Esophagus squamous epithelium (tissue), 5 donors: Measurements from ENCODE around the gene ANK2. TPM values are rescaled to one million over a fixed set of nuclear protein-coding genes. Genes with fewer than 3 reads are reported as not detected.

Experiments used
- DNase-seq: peaks from one replicate; lab custom pipeline; 2025; lab: John Stamatoyannopoulos, UW
- H3K27ac ChIP-seq, 4 donors: fragments of 200-600 bp; sonication (generic); one replicate each; pipeline ENCODE4 v1.5.1; 2016 to 2019; ENCODE audit warnings: mild to moderate bottlenecking in 1 of 4
- H3K27me3 ChIP-seq, 4 donors: fragments of 200-600 bp; sonication (generic); 1 replicate in 3 of 4; 2 replicates in 1 of 4; pipeline versions ENCODE4 v1.5.1 to v1.6.0; 2017 to 2021; ENCODE audit warnings: antibody characterized with exemption in 1 of 4
- H3K36me3 ChIP-seq, 3 donors: fragments of 200-600 bp; sonication (generic); one replicate each; pipeline ENCODE4 v1.5.1; 2016 to 2019
- H3K4me1 ChIP-seq, 3 donors: fragments of 200-600 bp; sonication (generic); one replicate each; pipeline ENCODE4 v1.5.1; 2017 to 2019
- H3K4me3 ChIP-seq, 4 donors: fragments of 200-600 bp; sonication (generic); 1 replicate in 3 of 4; 2 replicates in 1 of 4; pipeline ENCODE4 v1.5.1; 2016 to 2019; ENCODE audit warnings: mild to moderate bottlenecking in 2 of 4, moderate library complexity in 1 of 4
- H3K9me3 ChIP-seq, 3 donors: fragments of 200-600 bp; sonication (generic); one replicate each; pipeline ENCODE4 v1.5.1; 2016 to 2019
- CTCF ChIP-seq, 6 experiments: fragments of 450-650 bp in 4 of 6; fragments of 200-600 bp in 2 of 6; sonication (generic) in 2 of 6; IDR thresholded peaks; one replicate each; pipeline ENCODE4 v1.5.1; 2016 to 2019; ENCODE audit warnings: antibody characterized with exemption in 6 of 6, mild to moderate bottlenecking in 4 of 6, moderate library complexity in 4 of 6
- POLR2A ChIP-seq, 4 donors: fragments of 450-650 bp; IDR thresholded peaks; one replicate each; pipeline ENCODE4 v1.6.1; 2017; ENCODE audit warnings: antibody characterized with exemption in 4 of 4, mild to moderate bottlenecking in 4 of 4, moderate library complexity in 3 of 4
- WGBS, 2 donors: methylation state at CpG; one replicate each; pipeline ENCODE4 v1.1.5; 2018; 5-methylcytosine and 5-hydroxymethylcytosine counted together
- intact Hi-C: fragments of 100-400 bp; cut with DNase I; formaldehyde crosslinking; loops from one replicate; pipeline ENCODE4 v1.15.0; 2022
- total RNA-seq, 4 donors: library from RNA; depleted of rRNA; stranded (reverse); fragments of >200 nt; gene quantifications; one replicate each; pipeline ENCODE4 v1.1.0, GENCODE V29; 2016
- donor health status: DM: yes; HTN: yes; CAD: no.

Gene ANK2
- total RNA-seq, 4 donors from 2014 or later, result 1.4 to 20.8 (median 9.6) TPM

GRCh38 chr4:113013751-113014150 lies 35.7 kb upstream of the ANK2 start:
- 39 to 42% methylated on average over 1 of the region's 1 CpG for WGBS, 2 donors
- no peak overlapping the region for H3K4me3 ChIP-seq

GRCh38 chr4:113016377-113016776 lies 33.1 kb upstream of the ANK2 start:
- Histone ChIP-seq H3K4me3 (no peak overlapping the region), H3K9me3 (no peaks in the 10 kb centered on the region), H3K27me3 (no peaks in the 10 kb centered on the region), H3K4me1 (no peaks in the 10 kb centered on the region), H3K27ac (no peak overlapping the region), H3K36me3 (no peaks in the 10 kb centered on the region)
- WGBS, 2 donors, result 77 to 100% methylated on average over 1 of the region's 1 CpG
- no peak for DNase-seq
- intact Hi-C loops, result no loop called here
- TF ChIP-seq CTCF (IDR thresholded peaks at IDR 0.05) (no peak), POLR2A (IDR thresholded peaks at IDR 0.05) (no peak)

More at GRCh38 chr4:113013751-113014150, 35.7 kb upstream of the ANK2 start:
- intact Hi-C loops, result no loop called here
- H3K27me3 ChIP-seq, result no peaks in the 10 kb centered on the region
- H3K4me1 ChIP-seq, result no peaks in the 10 kb centered on the region
- no peaks in the 10 kb centered on the region for H3K9me3 ChIP-seq
- no peak for DNase-seq
- no peak overlapping the region for H3K27ac ChIP-seq
- H3K36me3 ChIP-seq, result no peaks in the 10 kb centered on the region
- TF ChIP-seq POLR2A (IDR thresholded peaks at IDR 0.05), result no peak
- TF ChIP-seq CTCF (IDR thresholded peaks at IDR 0.05), result no peak

- H3K27ac ChIP-seq, result no peak overlapping the region
These were observed 28.5 kb upstream of the ANK2 start for GRCh38 chr4:113020966-113021365.

GRCh38 chr4:113024388-113024787 lies 25.1 kb upstream of the ANK2 start:
- H3K9me3 ChIP-seq, result no peaks in the 10 kb centered on the region
- no peak for DNase-seq
- intact Hi-C loops, result no loop called here
- H3K36me3 ChIP-seq, result no peaks in the 10 kb centered on the region
- TF ChIP-seq POLR2A (IDR thresholded peaks at IDR 0.05) (no peak), CTCF (IDR thresholded peaks at IDR 0.05) (no peak)
- no peak overlapping the region for H3K27ac ChIP-seq
- H3K27me3 ChIP-seq, result no peaks in the 10 kb centered on the region
- WGBS, 2 donors, result 88 to 97% methylated on average over 1 of the region's 1 CpG
- H3K4me1 ChIP-seq, result no peaks in the 10 kb centered on the region
- H3K4me3 ChIP-seq, result no peak overlapping the region

More at GRCh38 chr4:113020966-113021365, 28.5 kb upstream of the ANK2 start:
- no peaks in the 10 kb centered on the region for H3K4me1 ChIP-seq
- WGBS, 2 donors, result 17 to 37% methylated on average over 1 of the region's 1 CpG
- H3K4me3 ChIP-seq, result no peak overlapping the region
- intact Hi-C loops, result no loop called here
- no peaks in the 10 kb centered on the region for H3K27me3 ChIP-seq
- no peak for TF ChIP-seq CTCF (IDR thresholded peaks at IDR 0.05)
- no peak for TF ChIP-seq POLR2A (IDR thresholded peaks at IDR 0.05)
- H3K36me3 ChIP-seq, result no peaks in the 10 kb centered on the region
- H3K9me3 ChIP-seq, result no peaks in the 10 kb centered on the region
- no peak for DNase-seq

- H3K36me3 ChIP-seq, result no peaks in the 10 kb centered on the region
- no peak overlapping the region for H3K27ac ChIP-seq
- 48 to 63% methylated on average over 1 of the region's 1 CpG for WGBS, 2 donors
These were observed 24.0 kb upstream of the ANK2 start for GRCh38 chr4:113025416-113025815.

More at GRCh38 chr4:113025416-113025815, 24.0 kb upstream of the ANK2 start:
- DNase-seq, result no peak
- H3K4me3 ChIP-seq, result no peak overlapping the region
- intact Hi-C loops, result no loop called here
- H3K9me3 ChIP-seq, result no peaks in the 10 kb centered on the region
- no peaks in the 10 kb centered on the region for H3K4me1 ChIP-seq
- no peak for TF ChIP-seq POLR2A (IDR thresholded peaks at IDR 0.05)
- TF ChIP-seq CTCF (IDR thresholded peaks at IDR 0.05), result no peak
- no peaks in the 10 kb centered on the region for H3K27me3 ChIP-seq
